ENCODE data around the gene NME7.

DNA sequence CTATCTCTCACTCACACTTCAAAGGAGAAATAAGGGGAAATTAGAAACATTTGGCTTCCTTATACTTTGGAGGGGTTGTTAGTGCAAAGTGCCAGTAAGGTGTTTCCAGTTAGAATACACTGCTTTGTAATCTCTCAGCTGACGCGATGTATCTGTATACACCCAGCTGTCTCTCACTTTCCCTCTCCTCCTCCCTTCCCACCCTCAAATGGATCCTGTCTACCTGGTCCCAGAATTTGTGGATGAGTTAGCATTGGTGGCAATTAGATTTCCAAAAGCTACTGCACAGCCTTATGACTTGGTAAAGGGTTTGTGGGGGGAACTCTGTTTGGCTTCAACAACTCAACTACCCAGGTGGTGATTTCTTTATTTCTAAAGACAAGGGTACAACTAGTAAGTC is 250.6 kb downstream of the NME7 start:
- no peak for TF ChIP-seq EZH2 (IDR thresholded peaks at IDR 0.05; ENCODE audit: insufficient read depth, poor library complexity, severe bottlenecking)
- TF ChIP-seq EZH2phosphoT487 (IDR thresholded peaks at IDR 0.05; ENCODE audit: insufficient read depth, low read depth): no peak
